GM19099 (cell line): ENCODE results near the gene ELMOD1.

Source experiments
- POLR2A ChIP-seq: IDR thresholded peaks from 3 replicates; pipeline ENCODE4 v1.6.1; 2011; ENCODE audit warnings: low read depth; ENCODE audit not compliant: insufficient read length; ENCODE audit errors: extremely low read depth

ELMOD1 gene

GRCh38 chr11:107661656-107662055 lies 70.7 kb downstream of the ELMOD1 start:
- no peak for TF ChIP-seq POLR2A

DNA sequence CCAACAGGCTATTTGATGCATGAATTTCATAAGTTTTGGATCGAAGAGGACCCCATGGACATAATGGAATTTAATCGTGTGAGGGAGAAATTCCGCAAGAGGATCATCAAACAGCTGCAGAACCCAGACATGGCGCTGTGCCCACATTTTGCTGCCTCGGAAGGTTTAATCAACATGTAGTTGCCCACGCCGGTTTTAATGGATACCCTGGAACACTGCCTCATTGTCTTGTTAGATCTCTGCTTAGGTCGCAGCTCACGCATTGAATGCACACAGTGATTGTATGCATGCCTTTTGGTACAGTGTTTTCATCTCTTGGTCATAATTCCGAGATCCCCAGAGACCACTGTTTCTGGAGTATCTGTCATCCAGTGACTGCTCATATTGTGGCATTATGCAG lies 74.1 kb downstream of the ELMOD1 start:
- TF ChIP-seq POLR2A: no peak

DNA sequence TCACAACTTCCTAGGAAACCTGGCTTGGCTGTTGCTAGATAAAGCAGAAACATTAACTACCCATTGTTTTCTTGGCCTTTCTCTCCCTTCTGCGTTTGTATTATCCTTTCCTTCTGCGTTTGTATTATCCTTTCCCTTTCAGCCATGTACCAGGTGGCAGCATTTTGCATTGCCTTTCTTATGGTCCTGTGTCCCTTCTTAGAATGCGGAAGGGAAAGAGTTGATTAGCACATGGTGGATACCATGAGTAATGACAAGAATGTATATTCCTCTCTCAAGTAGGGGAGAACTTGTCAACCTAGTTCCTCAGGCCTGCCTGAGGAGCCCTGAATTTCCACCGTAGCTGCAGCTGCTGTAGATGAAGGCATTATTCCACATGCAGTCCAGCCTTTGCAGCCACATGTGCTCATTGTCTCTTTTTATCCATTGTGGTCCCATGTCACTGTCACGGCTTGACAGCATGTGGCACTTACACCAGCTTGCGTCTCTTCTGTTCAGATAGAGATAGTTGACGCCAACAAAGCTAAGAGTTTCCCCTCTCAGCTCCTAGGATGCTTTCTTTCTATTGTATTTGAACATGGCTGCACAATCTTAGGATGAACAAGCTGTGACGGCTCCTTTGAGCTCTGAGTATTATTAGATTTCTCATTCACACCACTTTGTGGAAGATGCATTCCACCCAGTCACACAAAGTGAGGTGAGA lies 76.1 kb downstream of the ELMOD1 start:
- TF ChIP-seq POLR2A: no peak

- no peak for TF ChIP-seq POLR2A
These were observed 78.3 kb downstream of the ELMOD1 start for GRCh38 chr11:107669191-107669740.

DNA sequence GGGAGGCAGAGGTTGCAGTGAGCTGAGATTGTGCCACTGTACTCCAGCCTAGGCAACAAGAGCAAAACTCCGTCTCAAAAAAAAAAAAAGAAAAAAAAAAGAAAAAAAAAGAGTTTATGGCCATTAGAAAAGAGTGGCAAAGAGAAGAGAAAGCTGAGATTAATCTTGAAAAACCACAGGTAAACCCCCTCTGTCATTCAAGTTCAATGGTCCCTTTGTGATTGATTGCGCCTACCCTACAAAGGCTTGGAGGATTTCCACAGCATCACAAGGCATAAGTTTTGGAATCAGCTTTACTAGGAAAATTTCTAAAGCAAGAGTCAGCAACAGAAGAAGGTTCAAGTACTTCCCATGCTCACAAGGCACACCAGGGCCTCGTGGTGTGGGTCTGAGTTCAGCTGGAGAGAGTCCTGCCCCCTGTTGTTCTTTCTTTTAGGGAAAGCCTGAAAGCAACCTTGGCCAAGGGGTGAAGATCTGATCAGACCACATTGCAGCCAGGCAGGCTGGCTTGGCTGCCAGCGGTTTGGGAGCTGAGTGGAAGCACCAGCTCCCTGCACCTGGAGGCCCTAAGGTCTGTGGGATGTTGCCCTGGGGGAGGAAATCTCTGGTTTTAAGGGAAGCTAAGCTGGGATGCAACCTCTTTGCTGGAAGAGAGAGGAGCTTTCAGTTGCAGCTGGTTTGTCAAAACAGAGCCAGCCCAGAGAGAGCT lies 79.1 kb downstream of the ELMOD1 start:
- no peak for TF ChIP-seq POLR2A

DNA sequence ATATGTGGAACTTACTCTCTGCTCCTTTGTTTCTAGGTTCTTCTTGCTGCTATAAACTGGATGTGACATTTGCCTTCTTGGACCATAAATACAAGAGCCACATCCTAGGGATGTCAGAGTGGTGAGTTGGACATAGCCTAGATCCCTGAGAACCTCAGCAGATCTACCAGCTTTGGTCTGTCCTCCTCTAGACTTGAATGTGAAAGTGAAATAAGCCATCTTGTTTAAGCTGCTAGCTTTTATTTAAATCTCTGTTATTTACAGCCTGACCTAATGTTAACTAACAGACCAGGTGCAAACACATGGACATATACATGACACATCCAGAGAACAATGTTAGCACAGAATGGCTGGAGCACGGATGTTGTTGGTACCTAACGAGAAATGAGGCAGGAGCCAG lies 85.0 kb downstream of the ELMOD1 start:
- TF ChIP-seq POLR2A: no peak

- no peak for TF ChIP-seq POLR2A
These were observed 85.5 kb downstream of the ELMOD1 start for GRCh38 chr11:107676336-107677057.

DNA sequence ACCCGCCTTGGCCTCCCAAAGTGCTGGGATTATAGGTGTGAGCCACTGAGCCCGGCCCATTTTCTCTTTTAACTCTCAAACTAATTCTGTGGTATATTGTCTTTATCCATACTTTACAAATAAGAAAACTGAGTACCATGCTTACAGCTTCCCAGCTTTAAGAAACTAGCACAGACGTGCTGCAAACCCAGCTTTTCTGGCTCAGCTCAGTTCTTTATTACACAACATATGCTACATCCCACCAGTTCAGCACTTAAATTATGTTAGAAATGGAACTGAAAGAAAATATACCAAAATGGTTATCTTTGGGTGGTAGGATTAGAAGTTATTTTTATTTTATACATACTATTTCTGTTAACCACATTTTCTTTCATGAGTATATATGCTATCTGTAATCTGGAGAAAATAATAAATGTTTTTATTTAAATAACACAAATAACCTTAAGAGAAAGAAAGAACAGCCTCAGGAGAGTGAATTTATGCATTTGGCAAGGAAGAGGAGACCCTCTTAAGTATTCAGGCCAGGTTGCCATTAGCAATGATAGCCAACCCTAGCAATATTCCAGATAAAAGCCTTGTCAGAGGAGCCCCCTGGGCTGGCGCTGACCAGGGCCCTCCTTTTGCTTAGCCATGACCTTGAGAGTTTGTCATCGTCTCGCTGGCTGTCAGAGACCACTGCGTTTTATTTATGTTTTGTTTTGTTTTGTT lies 87.1 kb downstream of the ELMOD1 start:
- TF ChIP-seq POLR2A: no peak

GRCh38 chr11:107678632-107678971 lies 87.7 kb downstream of the ELMOD1 start:
- TF ChIP-seq POLR2A: no peak

DNA sequence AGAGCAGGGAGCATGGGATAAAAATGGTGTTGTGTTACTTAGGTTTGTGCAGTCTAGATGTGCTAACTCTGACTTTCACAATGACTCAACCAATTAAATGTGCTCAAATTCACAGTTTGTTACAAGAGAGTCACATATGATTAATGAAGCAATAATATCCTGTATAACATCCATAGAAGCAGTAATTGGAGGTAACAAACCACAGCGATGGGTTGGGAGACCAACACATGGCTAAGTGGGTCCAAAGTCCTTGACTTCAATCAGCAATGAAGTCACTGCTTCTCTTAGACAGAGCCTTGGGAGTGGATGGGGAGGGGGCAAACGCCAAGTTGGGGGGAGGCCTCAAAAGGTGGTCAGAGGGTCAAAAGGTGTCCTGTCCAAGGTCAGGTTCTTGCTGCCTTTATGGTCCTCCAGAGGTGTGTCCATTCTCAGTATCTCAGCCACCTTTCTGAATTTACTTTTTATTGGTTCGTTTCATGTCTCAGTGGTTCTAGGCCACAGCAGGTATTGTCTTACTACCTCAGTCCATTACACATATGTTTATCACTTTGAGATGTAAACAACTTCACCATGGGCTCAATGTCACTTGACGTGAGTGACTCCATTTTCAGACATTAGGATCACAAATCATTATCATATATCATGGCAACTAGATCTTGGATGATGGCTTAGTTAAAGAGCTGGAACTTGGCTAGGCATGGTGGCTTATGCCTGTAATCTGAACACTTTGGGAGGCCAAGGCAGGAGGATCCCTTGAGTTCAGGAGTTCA lies 88.5 kb downstream of the ELMOD1 start:
- no peak for TF ChIP-seq POLR2A

- no peak for TF ChIP-seq POLR2A
These were observed 91.2 kb downstream of the ELMOD1 start for GRCh38 chr11:107682171-107682570.

DNA sequence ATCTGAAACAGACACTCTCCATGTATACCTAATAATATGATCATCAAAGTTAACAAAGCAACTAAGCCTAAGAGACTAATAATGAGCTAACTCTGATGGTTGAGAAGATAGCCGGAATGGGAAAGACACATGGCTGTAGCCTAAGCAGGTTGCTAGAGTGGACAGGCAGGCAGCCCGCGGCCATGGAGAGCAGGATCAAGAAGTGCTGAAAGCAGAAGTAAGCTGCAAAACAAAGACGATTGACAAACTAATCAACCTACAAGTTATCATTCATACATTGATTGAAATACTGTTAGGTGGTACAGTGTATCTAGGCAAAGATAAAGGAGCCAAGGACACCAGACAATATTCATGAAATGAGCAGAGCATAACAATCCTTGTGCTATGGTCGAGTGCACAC lies 91.6 kb downstream of the ELMOD1 start:
- no peak for TF ChIP-seq POLR2A

DNA sequence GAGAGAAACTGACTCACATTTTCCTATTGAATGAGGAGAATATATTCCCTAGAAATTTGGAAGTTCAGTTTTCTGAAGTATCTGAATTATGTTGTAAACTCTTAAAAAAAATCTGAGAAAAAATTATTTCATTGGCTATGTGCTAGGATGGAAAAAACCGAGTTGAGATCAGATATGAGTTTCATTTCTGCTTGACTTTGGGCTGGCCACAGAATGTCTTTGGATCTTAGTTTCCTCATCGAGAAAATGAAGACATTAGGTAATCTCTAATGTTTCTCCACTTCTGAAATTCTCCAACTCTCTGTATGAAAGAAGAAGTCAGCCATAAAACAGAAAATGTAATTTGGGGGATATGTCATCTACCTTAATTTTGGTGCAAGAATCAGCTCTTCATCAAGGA lies 92.1 kb downstream of the ELMOD1 start:
- TF ChIP-seq POLR2A: no peak

DNA sequence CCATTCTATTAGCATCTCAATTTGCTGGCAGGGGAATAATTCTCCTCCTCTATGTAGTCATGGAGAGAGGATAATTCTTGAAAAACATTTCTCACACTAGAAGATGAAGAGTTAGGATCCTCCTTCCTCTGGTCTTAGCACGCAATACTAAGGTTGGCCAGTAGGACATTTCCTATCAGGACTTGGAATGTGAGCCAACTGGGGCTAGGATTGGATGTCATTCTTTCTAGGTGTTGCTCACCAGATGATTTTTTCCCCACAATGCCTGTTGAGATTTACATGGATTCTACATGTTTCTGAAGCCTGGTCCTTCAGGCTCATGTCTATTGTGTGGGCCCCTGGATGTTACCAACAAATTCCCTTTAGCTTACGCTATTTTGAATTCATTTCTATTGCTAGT lies 92.9 kb downstream of the ELMOD1 start:
- no peak for TF ChIP-seq POLR2A
